Spleen (tissue), 7 donors: ENCODE data around the gene ADAMTSL1.

ENCODE experiments used
- CTCF ChIP-seq, 11 experiments: fragments of 200-600 bp in 7 of 11; fragments of 450-650 bp in 4 of 11; sonication (generic) in 4 of 11; IDR thresholded peaks in 8 of 11; conservative IDR thresholded peaks in 3 of 11; 1 replicate in 7 of 11; 2 replicates in 4 of 11; pipeline versions ENCODE4 v1.4.0 to v1.8.0; 2016 to 2021; ENCODE audit warnings: antibody characterized with exemption in 11 of 11, inconsistent platforms in 4 of 11, mild to moderate bottlenecking in 1 of 11
- POLR2A ChIP-seq, 3 donors: fragments of 450-650 bp; IDR thresholded peaks; one replicate each; pipeline ENCODE4 v1.5.1; 2017; ENCODE audit warnings: antibody characterized with exemption in 3 of 3, mild to moderate bottlenecking in 1 of 3
- POLR2AphosphoS5 ChIP-seq, 3 donors: sonication (generic); formaldehyde crosslinking; IDR thresholded peaks; one replicate each; pipeline ENCODE4 v1.5.1; 2017; ENCODE audit warnings: antibody characterized with exemption in 3 of 3
- donor health status: DM: no; HTN: no; CAD: no; lungs with moderate emphysema.
- donor health status: DM: no; HTN: no; CAD: no.
- donor health status: DM: no; HTN: no; CAD: no.

DNA sequence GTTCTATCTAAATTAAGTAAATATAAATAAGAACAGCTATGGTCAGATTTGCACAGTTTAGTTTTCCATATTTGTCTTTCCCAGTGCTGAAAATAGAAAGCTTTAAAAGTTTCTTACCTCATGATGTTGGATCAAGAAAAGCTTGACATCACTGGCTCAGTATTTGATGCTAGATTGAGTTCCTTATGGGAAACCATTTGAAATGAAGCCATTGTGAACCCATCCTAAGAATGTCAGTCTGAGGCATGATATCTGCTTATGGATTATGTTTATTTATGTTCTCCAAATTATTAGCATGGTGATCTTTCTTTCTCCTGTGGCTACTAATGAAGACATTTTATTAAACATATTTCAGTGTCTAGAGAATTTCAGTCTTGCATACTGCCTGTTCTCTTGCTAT lies 143.0 kb downstream of the ADAMTSL1 start:
- TF ChIP-seq CTCF (IDR thresholded peaks at IDR 0.05 in 8 of 11, conservative IDR thresholded peaks at IDR 0.05 in 3 of 11): no peak
- TF ChIP-seq POLR2A (IDR thresholded peaks at IDR 0.05): no peak
- no peak for TF ChIP-seq POLR2AphosphoS5 (IDR thresholded peaks at IDR 0.05)
